ENCODE results near the gene SND1. TPM values are rescaled to one million over a fixed set of nuclear protein-coding genes. Genes with fewer than 3 reads are reported as not detected.

The SND1 gene
- total RNA-seq, 1 experiment from 2014 or later, result 104 TPM

DNA sequence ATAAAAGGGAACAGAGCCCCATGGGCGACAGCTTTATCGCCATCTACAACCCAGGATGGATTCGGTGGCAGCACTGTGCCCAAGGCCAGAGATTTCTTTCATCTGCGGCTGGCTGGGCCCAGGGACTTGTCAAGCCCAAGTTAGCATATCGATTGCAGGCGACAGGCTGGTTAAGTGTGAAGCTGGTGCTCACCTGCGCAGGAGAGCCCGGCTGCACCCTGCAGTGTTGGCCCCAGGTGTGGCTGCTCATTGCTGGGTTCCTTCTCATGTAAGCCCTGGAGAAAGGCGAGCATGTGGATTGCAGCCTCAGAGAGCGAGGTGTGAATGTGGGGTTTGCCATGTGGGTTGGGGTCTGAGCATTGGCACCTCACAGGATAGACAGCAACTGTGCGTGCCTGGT is 419.8 kb downstream of the SND1 start:
- H3K4me3 ChIP-seq (ENCODE audit: low read length), result no peak overlapping the region
- no peak overlapping the region for H2AFZ ChIP-seq (ENCODE audit: low read length)
- no peak for DNase-seq
- H3K27me3 ChIP-seq (ENCODE audit: low read length), result no peaks in the 10 kb centered on the region
- no peaks in the 10 kb centered on the region for H3K36me3 ChIP-seq (ENCODE audit: insufficient read depth, low read length)
- no peaks in the 10 kb centered on the region for H3K79me2 ChIP-seq (ENCODE audit: low read length)
- no peak overlapping the region for H3K9ac ChIP-seq (ENCODE audit: low read length)
- H3K27ac ChIP-seq (ENCODE audit: low read length), result no peak overlapping the region
- H4K20me1 ChIP-seq (ENCODE audit: insufficient read depth, low read depth, low read length), result no peaks in the 10 kb centered on the region
- H3K4me2 ChIP-seq (ENCODE audit: low read depth, low read length, poor library complexity, severe bottlenecking), result no peak overlapping the region
- H3K9me2 ChIP-seq (replicated peaks; ENCODE audit: insufficient read depth, low read length), result no peaks in the 10 kb centered on the region
- H3K4me1 ChIP-seq (ENCODE audit: low read length), result no peaks in the 10 kb centered on the region
- no peaks in the 10 kb centered on the region for H3K9me3 ChIP-seq (ENCODE audit: low read length)

DNA sequence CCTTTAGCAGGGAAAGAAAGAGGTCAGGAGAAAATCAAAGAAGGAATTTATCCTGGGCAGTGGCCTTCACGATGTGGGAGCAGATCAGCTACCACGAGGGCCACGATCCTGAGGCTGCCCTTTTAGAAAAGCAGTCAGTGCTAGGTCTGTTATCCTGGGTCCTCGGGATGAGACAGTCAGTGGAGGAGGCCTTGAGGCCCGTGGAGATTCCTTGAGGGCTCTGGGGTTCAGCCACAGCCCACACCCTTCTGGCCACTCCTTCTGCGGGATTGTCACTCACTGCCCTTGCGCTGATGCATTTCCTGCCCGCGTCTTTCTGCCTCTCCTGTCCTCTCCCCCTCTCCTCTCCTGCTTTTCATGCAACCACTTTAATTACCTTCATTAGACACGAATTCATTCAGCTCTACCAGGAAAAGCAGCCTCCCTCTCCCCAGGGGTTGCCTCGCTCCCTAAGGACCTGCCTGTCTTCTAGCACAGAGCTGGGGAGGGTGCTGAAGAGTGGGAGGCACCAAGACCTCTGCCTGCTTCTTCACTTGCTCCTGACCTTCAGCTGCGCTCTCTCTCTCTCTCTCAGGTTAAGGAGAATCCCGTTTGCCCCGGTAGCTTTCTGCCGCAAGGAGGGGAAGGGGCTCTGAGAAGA is 421.8 kb downstream of the SND1 start:
- Histone ChIP-seq H3K9me3 (ENCODE audit: low read length) (no peaks in the 10 kb centered on the region), H2AFZ (ENCODE audit: low read length) (no peak overlapping the region), H3K9ac (ENCODE audit: low read length) (no peak overlapping the region), H3K27me3 (ENCODE audit: low read length) (no peaks in the 10 kb centered on the region), H4K20me1 (ENCODE audit: insufficient read depth, low read depth, low read length) (no peaks in the 10 kb centered on the region), H3K9me2 (replicated peaks; ENCODE audit: insufficient read depth, low read length) (no peaks in the 10 kb centered on the region), H3K4me2 (ENCODE audit: low read depth, low read length, poor library complexity, severe bottlenecking) (no peak overlapping the region), H3K36me3 (ENCODE audit: insufficient read depth, low read length) (no peaks in the 10 kb centered on the region), H3K4me3 (ENCODE audit: low read length) (no peak overlapping the region), H3K27ac (ENCODE audit: low read length) (no peak overlapping the region), H3K4me1 (ENCODE audit: low read length) (no peaks in the 10 kb centered on the region), H3K79me2 (ENCODE audit: low read length) (no peaks in the 10 kb centered on the region)
- DNase-seq, result no peak

DNA sequence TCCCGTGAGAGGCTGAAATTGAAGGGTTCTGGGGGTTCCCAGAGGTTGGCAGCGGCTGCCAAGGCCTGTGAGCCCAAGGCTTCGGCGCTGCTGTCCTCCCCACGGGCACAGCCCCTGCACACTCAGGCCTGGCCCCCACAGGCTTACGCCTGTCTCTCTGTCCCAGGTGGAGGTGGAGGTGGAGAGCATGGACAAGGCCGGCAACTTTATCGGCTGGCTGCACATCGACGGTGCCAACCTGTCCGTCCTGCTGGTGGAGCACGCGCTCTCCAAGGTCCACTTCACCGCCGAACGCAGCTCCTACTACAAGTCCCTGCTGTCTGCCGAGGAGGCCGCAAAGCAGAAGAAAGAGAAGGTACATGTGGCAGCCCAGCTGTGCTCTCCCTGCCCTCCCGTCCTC is 422.3 kb downstream of the SND1 start:
- no peaks in the 10 kb centered on the region for H3K36me3 ChIP-seq (ENCODE audit: insufficient read depth, low read length)
- no peak overlapping the region for H3K4me3 ChIP-seq (ENCODE audit: low read length)
- H4K20me1 ChIP-seq (ENCODE audit: insufficient read depth, low read depth, low read length), result no peaks in the 10 kb centered on the region
- no peaks in the 10 kb centered on the region for H3K9me3 ChIP-seq (ENCODE audit: low read length)
- no peak overlapping the region for H2AFZ ChIP-seq (ENCODE audit: low read length)
- H3K9me2 ChIP-seq (replicated peaks; ENCODE audit: insufficient read depth, low read length), result no peaks in the 10 kb centered on the region
- H3K9ac ChIP-seq (ENCODE audit: low read length), result no peak overlapping the region
- no peaks in the 10 kb centered on the region for H3K27me3 ChIP-seq (ENCODE audit: low read length)
- H3K4me2 ChIP-seq (ENCODE audit: low read depth, low read length, poor library complexity, severe bottlenecking), result no peak overlapping the region
- H3K27ac ChIP-seq (ENCODE audit: low read length), result no peak overlapping the region
- no peaks in the 10 kb centered on the region for H3K4me1 ChIP-seq (ENCODE audit: low read length)
- H3K79me2 ChIP-seq (ENCODE audit: low read length), result no peaks in the 10 kb centered on the region
- no peak for DNase-seq

DNA sequence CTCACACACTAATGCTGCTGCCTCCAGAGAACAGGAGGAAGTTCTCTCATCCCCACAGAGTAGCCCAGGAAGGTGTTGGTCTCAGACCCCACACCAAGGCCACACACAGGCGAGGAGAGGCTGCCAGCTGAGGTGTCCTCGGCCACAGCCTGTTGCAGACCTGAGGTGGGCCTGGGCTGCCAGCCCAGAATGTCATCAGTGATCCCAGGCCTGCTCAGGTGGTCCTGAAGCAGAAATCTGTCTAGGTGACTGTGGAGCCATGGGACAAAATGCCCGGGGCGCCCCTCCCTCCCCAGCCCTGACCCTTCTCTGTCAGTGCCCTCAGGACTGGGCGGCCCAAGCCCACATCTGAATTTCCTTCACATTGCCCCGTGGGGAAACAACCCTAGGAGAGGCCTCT is 422.7 kb downstream of the SND1 start:
- no peak for DNase-seq
- H3K36me3 ChIP-seq (ENCODE audit: insufficient read depth, low read length), result no peaks in the 10 kb centered on the region
- H3K9me3 ChIP-seq (ENCODE audit: low read length), result no peaks in the 10 kb centered on the region
- H3K27ac ChIP-seq (ENCODE audit: low read length), result no peak overlapping the region
- no peak overlapping the region for H3K4me3 ChIP-seq (ENCODE audit: low read length)
- H3K9me2 ChIP-seq (replicated peaks; ENCODE audit: insufficient read depth, low read length), result no peaks in the 10 kb centered on the region
- no peak overlapping the region for H3K4me2 ChIP-seq (ENCODE audit: low read depth, low read length, poor library complexity, severe bottlenecking)
- no peaks in the 10 kb centered on the region for H4K20me1 ChIP-seq (ENCODE audit: insufficient read depth, low read depth, low read length)
- H3K4me1 ChIP-seq (ENCODE audit: low read length), result no peaks in the 10 kb centered on the region
- H3K27me3 ChIP-seq (ENCODE audit: low read length), result no peaks in the 10 kb centered on the region
- no peak overlapping the region for H2AFZ ChIP-seq (ENCODE audit: low read length)
- H3K79me2 ChIP-seq (ENCODE audit: low read length), result no peaks in the 10 kb centered on the region
- H3K9ac ChIP-seq (ENCODE audit: low read length), result no peak overlapping the region

DNA sequence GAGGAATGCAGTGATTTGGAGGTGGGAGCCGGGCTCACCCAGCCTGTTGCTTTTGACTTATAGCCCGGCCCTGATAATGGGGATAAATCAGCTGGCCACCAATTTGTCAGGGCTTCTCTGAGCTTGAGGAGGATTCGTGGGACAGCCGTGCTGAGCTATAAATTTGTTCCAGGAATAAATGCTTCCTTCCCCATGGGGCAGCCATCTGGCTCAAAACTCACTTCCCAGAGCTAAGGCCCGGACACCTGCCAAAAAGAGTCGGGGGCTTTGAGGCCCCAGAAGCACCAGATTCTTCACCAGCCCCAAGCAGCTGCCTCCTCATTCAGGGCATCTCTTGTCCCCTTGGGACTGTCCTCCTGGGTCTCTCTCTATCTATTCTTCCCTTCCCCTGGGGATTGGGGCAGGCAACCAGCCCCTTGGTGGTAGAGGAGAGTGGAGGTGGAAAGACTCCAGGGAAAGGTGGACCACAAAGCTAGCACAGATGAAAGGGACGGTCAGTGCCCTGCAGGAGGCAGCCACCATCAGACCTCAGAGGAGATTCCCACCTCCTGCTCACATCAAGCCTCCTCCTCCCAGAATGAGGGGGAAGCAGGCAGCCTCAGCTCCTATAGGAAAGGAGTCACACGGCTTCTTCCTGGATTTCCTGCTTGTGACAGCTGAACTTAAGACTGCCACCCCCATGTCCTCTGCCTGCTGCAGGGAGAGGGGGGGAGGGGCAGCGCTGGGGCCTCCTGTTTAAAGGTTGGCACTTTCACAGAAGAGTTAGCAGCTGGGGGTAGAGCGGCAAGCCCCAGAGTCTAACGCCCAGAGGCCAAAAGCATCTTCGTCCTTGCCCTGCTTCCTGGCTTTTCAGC is 423.5 kb downstream of the SND1 start:
- no peak overlapping the region for H2AFZ ChIP-seq (ENCODE audit: low read length)

DNA sequence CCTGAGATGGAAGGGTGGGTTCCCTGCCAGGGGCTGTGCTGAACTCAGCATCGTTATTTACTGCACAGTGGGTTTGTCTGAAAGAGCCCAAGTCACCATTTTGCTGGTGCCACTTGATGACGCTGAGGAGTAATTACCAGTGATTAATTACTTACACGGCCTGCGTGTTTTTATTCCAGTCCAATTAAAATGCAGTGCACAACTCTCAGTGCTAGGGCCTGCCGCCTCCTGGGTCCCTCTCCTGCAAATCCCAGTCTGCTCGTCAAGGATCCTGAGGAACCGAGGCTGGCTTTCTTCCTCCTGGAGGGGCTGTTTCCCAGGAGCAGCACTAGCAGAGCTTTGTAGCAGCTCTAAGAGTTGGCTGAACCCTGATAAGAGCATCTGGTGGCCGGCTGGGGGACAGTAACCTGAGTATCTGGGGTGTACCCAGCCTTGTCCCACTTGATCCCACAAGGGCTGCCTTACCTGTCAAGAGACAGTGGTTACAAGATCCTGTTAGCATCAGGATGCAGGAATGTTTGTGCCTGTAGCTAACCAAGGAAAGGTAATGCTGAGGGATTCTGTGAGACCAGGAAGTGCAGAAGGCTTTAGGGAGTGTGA is 424.3 kb downstream of the SND1 start:
- no peaks in the 10 kb centered on the region for H3K27me3 ChIP-seq (ENCODE audit: low read length)
- no peak for DNase-seq
- H3K4me3 ChIP-seq (ENCODE audit: low read length), result no peak overlapping the region
- no peaks in the 10 kb centered on the region for H3K4me1 ChIP-seq (ENCODE audit: low read length)
- H3K27ac ChIP-seq (ENCODE audit: low read length), result no peak overlapping the region
- no peaks in the 10 kb centered on the region for H4K20me1 ChIP-seq (ENCODE audit: insufficient read depth, low read depth, low read length)
- H3K4me2 ChIP-seq (ENCODE audit: low read depth, low read length, poor library complexity, severe bottlenecking), result no peak overlapping the region
- no peaks in the 10 kb centered on the region for H3K79me2 ChIP-seq (ENCODE audit: low read length)
- H2AFZ ChIP-seq (ENCODE audit: low read length), result no peak overlapping the region
- H3K9ac ChIP-seq (ENCODE audit: low read length), result no peak overlapping the region
- no peaks in the 10 kb centered on the region for H3K9me2 ChIP-seq (replicated peaks; ENCODE audit: insufficient read depth, low read length)
- H3K36me3 ChIP-seq (ENCODE audit: insufficient read depth, low read length), result no peaks in the 10 kb centered on the region
- no peaks in the 10 kb centered on the region for H3K9me3 ChIP-seq (ENCODE audit: low read length)

More for the DNA sequence above, 423.5 kb downstream of the SND1 start:
- H3K4me3 ChIP-seq (ENCODE audit: low read length), result no peak overlapping the region
- no peaks in the 10 kb centered on the region for H3K36me3 ChIP-seq (ENCODE audit: insufficient read depth, low read length)
- H3K9me3 ChIP-seq (ENCODE audit: low read length), result no peaks in the 10 kb centered on the region
- H3K27ac ChIP-seq (ENCODE audit: low read length), result no peak overlapping the region
- no peak overlapping the region for H3K4me2 ChIP-seq (ENCODE audit: low read depth, low read length, poor library complexity, severe bottlenecking)
- no peaks in the 10 kb centered on the region for H3K79me2 ChIP-seq (ENCODE audit: low read length)
- H3K9me2 ChIP-seq (replicated peaks; ENCODE audit: insufficient read depth, low read length), result no peaks in the 10 kb centered on the region
- H3K9ac ChIP-seq (ENCODE audit: low read length), result no peak overlapping the region
- DNase-seq, result no peak
- H4K20me1 ChIP-seq (ENCODE audit: insufficient read depth, low read depth, low read length), result no peaks in the 10 kb centered on the region
- H3K27me3 ChIP-seq (ENCODE audit: low read length), result no peaks in the 10 kb centered on the region
- no peaks in the 10 kb centered on the region for H3K4me1 ChIP-seq (ENCODE audit: low read length)

DNA sequence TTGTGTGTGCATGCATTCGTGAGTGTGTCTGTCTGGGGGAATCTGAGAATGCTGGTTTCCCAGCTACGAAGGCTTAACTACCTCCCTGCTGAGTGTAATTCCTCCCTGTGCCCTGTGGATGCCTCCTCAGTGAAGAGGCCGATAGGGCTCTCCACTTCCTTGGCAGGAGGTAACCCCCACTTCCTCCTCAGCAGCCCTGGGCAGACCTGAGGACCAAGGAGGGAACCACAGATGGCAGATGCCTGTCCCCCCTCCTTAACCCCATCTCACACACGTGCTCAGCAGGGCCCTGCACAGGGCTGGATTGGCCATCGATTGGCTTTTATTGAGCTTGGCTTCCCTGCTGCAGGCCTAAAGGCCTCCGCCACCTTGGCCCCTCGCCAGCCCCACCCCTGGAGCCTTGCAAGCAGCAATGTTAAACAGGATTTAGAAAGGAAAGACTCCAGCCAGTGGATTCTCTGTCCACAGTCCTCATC is 424.8 kb downstream of the SND1 start:
- no peak overlapping the region for H3K27ac ChIP-seq (ENCODE audit: low read length)
- no peak for DNase-seq
- no peaks in the 10 kb centered on the region for H4K20me1 ChIP-seq (ENCODE audit: insufficient read depth, low read depth, low read length)
- H3K9me3 ChIP-seq (ENCODE audit: low read length), result no peaks in the 10 kb centered on the region
- no peak overlapping the region for H3K4me3 ChIP-seq (ENCODE audit: low read length)
- no peak overlapping the region for H3K9ac ChIP-seq (ENCODE audit: low read length)
- H3K9me2 ChIP-seq (replicated peaks; ENCODE audit: insufficient read depth, low read length), result no peaks in the 10 kb centered on the region
- no peaks in the 10 kb centered on the region for H3K27me3 ChIP-seq (ENCODE audit: low read length)
- H3K4me2 ChIP-seq (ENCODE audit: low read depth, low read length, poor library complexity, severe bottlenecking), result no peak overlapping the region
- no peak overlapping the region for H2AFZ ChIP-seq (ENCODE audit: low read length)
- no peaks in the 10 kb centered on the region for H3K4me1 ChIP-seq (ENCODE audit: low read length)
- H3K36me3 ChIP-seq (ENCODE audit: insufficient read depth, low read length), result no peaks in the 10 kb centered on the region
- H3K79me2 ChIP-seq (ENCODE audit: low read length), result no peaks in the 10 kb centered on the region

DNA sequence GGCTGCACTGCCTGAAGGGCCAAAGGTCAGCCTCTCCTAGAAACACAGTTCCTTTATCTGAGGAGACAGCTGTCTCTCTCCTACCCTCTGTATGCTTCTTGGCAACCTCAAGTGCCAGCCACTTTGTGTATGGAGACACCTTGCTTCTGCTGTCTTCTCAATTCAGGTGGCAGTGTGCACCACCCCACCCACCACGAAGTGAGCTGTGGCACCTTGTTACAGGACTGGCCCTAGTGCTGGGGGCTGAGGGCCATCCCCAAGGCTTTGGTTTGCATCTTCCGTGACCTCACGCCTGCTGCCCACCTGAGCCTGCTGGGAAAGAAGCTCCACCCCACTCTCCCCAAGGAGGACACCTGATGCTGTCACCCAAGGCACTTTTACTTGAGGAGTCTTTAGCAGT is 426.3 kb downstream of the SND1 start:
- H3K4me2 ChIP-seq (ENCODE audit: low read depth, low read length, poor library complexity, severe bottlenecking), result no peak overlapping the region
- no peaks in the 10 kb centered on the region for H3K36me3 ChIP-seq (ENCODE audit: insufficient read depth, low read length)
- no peak overlapping the region for H3K4me3 ChIP-seq (ENCODE audit: low read length)
- no peak overlapping the region for H3K9ac ChIP-seq (ENCODE audit: low read length)
- no peaks in the 10 kb centered on the region for H3K9me2 ChIP-seq (replicated peaks; ENCODE audit: insufficient read depth, low read length)
- no peak overlapping the region for H3K27ac ChIP-seq (ENCODE audit: low read length)
- no peaks in the 10 kb centered on the region for H3K27me3 ChIP-seq (ENCODE audit: low read length)
- no peaks in the 10 kb centered on the region for H3K79me2 ChIP-seq (ENCODE audit: low read length)
- no peak for DNase-seq
- no peaks in the 10 kb centered on the region for H3K4me1 ChIP-seq (ENCODE audit: low read length)
- H3K9me3 ChIP-seq (ENCODE audit: low read length), result no peaks in the 10 kb centered on the region
- H2AFZ ChIP-seq (ENCODE audit: low read length), result no peak overlapping the region
- no peaks in the 10 kb centered on the region for H4K20me1 ChIP-seq (ENCODE audit: insufficient read depth, low read depth, low read length)
